AML-193 (cell line): ENCODE data around the gene HAUS8.

Experiments
- DNase-seq, 2 experiments: peaks; one replicate each; lab custom pipeline; 2025; lab: John Stamatoyannopoulos, UW

HAUS8 gene

DNA sequence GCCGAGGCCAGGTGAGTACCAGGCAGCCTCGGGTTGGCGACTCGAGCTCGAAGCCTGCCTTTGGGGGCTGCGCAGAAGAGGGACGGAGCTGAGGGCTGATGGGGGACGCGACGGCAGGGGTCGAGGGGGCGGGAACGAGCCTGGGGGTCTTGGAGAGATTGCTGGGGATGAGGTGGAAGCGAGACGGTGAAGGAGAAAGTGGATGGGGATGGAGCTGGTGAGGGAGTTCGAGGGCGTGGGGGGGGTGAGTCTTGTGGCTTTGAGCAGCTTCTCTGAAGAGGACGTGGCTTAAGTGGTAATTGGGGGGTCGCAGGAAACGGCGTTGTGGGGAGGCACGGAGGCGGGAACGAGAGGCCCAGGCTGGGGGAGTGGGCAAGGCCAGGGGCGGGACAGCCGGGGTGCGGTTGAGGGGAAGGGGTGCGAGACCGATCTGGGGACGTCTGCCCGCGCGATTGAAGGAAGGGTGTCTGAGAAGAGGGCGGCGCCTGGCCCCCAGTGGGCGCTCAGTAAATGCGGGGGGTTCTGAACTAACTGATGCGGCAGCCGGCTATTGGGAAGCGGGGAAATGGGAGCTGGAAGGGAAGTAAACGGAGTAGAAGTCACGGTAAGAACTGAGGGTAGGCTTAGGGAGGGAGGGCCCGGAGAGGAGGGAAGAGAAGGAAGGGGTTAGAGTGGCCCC lies 751 bp upstream of the HAUS8 start:
- DNase-seq = peak; percentile 14 to 24

DNA sequence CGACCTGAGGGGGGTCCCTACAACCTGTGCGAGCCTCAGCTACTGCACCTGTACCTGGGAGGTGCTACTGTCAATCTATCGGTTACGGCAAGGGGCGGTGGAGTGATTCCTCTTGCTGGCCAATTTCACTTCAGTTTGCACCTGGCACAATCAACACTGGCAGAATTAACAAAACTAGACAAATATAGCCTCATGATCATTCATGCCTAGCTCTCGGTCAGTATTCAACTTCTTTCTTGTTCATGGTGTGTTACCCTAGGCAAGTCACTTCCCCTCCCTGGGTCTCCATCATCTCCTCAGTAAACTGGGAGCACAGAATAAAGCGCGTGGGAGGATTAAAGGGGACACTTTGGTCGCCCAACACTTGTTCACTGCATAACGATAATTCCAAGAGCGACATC lies 618 bp downstream of the HAUS8 start:
- DNase-seq = no peak

DNA sequence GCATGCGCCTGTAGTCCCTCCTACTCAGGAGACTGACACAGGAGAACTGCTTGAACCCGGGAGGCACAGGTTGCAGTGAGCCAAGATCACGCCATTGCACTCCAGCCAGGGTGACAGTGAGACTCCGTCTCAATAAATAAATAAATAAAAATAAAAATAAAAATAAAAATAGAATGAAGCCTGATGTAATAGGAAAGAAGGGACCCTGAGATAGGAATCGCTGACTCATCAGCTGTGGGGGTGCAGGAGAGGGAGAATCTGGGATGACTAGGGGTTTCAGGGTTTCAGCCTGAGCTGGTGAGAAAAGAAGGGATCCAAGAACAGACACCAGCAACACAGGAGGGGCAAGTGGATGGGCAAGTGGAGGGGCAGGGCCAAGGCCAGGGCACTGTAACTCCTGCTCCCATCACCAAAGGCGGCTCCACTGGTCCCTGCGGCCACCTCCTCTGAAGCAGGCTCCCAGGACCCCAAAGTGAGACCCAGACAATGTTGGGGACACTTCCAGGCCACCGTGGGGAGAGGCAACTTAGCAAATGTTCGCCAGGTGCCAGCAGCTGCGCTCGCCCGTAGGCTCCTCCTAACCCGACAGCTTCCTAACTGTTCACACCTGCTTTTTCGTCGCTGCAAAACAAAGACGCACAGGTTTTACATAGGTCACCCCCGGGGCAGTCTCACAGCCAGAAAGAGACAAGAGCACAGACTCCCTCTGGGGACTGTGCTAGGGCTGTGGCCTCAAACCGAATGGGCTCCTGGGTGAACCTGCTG lies 1.2 kb downstream of the HAUS8 start:
- no peak for DNase-seq

DNA sequence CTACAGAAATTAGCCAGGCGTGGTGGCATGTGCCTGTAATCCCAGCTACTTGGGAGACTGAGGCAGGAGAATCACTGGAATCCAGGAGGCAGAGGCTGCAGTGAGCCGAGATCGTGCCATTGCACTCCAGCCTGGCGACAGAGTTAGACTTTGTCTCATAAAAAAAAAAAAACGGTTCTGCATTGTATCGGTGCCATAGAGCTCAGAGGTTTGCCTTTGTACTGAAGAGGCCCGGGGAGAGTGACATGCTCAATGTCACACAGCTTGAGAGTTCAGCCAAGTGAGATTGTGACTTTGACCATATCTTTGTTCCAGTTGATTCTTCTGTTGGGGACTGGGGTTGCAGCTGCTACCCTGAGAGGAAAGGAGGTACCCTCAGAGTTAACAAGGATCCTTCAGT lies 4.3 kb downstream of the HAUS8 start:
- no peak for DNase-seq

DNA sequence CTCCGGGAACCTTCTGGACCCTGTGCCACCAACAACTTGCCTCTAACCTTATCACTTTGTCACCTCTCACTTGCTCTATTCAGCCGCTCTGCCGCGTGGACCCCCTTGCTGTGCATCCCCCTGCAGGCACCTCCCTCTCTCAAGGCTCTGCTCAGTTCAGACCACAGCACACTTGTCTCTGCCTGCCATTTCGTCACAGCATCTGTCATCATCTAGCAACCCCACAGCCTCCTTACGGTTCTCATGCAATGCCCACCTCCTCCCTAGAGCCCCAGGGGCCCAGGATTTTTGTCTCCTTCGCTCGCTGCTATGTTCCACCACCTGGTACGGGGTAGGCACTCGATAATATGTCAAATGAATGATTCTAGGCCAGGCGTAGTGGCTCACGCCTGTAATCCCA lies 4.8 kb downstream of the HAUS8 start:
- DNase-seq = no peak

DNA sequence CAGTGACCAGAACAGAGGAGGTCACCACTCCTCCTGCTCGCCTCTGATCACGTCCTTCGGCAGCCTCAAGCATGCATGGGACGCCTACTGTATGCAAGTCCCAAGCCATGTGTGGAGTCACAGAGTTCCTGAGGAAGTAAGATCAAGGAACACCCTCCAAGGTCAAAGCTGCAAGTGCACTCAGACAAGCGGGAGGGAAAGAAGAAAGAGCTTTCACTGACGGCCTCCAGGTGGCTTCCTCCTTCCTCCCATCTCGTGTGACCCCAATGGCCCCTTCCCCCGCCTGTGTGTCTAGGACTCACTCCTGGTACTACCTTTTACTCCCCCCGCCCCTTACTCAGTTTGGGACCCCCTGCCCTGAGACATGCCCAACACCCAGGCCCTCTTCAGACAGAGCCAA lies 6.1 kb downstream of the HAUS8 start:
- DNase-seq = no peak

DNA sequence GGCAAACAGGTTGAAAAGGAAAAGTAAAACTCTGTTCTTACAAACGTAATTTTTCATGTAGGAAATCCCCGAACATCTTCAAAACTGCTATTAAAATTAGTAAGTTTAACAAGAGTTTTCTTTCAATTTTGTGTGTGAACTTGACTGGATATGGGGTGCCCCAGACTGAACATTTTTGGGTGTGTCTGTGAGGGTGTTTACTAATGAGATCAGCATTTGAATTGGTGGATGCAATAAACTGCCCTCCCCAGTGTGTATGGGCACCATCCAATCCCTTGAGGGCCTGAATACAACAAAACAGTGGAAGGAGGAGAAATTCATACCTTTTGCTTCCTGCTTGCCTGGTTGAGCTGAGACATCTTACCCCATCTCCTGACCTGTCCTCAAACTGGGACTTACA lies 11.8 kb downstream of the HAUS8 start:
- DNase-seq = no peak

DNA sequence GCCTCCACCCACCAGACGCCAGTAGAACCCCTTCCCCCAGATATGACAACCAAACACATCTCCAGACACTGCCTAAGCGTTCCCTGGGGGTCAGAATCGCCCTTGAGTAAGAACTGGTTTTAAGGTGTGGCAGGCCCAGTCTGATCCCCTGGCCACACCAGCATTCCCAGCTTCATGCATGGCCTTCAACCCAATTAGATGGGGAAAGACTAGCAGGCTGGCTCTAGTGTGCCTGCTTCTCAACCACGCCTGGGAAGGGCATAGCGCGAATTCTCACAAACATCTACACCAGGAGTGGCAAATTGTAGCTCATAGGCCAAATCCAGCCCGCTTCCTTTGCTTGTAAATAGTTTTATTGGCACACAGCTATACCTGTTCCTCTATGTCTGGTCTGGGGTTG lies 13.6 kb downstream of the HAUS8 start:
- DNase-seq = no peak

DNA sequence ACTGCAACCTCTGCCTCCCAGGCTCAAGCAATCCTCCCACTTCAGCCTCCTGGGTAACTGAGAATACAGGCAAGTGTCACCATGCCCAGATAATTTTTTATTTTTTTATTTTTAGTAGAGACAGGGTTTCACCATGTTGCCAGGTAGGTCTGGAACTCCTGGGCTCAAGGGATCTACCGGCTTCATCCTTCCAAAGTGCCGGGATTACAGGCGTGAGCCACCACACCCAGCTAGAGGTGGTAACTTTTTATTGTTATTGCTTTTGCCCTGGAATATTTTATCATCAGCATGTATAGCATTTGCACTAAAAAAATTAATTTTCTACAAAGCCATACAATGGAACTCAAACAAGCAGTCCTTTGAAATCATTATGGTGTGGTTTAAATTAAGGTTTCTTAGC lies 14.0 kb downstream of the HAUS8 start:
- no peak for DNase-seq

DNA sequence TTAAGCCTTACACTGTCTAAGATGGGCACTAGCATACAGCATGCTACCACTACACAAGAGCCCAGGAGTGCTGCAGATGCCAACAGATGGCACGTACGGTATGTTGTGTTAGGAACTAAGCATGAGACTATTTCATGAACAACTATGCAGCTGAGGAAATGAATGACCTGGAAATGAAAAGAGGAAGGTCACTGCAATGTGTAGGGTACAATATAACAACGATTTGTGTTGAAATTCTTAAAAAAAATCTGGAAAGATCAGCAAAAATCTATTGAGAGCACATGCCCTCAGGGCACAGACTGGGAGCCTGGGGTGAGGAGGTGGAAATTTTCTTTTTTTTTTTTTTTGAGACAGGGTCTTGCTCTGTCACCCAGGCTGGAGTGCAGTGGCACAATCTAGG lies 14.4 kb downstream of the HAUS8 start:
- DNase-seq = peak in 1 of 2 experiments; percentile 42

DNA sequence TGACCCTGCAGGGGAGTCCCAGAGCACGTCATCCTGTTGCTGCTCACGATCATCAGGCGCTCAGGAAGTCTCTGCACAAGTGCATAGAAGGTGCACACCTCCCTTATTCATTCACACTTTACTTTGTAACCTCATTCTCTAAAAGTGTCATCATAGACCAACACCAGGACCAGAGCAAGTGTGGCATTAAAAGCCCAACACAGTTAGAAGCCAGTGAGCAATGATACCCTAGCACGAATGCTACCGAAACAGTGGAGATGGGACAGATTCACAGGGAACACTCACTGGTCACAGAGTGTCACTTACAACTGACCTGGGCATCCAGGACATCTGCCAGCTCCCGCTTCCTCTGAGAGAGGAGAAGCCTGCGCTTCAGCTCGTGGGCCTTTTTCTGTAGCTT lies 17.0 kb downstream of the HAUS8 start:
- no peak for DNase-seq

DNA sequence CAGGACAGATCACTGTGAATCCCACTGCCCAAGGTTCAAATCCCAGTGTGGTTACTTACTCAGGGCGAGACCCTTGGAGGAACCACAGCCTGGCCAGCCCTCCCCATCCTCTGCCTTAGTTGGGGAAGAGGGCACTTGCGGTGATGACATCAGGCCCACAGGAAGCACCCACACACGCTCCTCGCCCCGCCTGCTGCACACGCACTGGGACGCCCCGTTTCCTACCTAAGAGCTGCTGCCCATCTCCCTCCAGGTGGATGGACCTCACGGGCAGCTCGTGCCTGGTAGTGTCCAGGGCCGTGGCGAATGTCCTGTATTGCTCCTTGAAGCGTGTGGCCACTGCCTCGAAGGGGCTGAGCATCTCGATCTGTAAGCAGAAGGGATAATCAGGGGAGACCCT lies 19.6 kb downstream of the HAUS8 start:
- DNase-seq = no peak

DNA sequence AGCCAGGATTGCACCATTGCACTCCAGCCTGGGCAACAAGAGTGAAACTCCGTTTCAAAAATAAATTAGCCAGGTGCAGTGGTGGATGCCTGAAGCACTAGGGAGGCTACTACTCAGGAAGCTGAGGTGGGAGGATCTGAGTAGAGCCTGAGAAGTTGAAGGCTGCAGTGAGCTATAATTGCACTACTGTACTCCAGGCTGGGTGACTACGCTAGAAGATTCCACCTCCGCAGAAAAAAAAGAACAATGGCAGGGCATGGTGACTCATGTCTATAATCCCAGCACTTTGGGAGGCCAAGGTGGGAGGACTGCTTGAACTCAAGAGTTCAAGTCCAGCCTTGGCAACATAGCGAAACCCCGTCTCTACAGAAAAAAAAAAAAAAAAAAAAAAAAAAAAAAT lies 20.5 kb downstream of the HAUS8 start:
- DNase-seq = no peak

DNA sequence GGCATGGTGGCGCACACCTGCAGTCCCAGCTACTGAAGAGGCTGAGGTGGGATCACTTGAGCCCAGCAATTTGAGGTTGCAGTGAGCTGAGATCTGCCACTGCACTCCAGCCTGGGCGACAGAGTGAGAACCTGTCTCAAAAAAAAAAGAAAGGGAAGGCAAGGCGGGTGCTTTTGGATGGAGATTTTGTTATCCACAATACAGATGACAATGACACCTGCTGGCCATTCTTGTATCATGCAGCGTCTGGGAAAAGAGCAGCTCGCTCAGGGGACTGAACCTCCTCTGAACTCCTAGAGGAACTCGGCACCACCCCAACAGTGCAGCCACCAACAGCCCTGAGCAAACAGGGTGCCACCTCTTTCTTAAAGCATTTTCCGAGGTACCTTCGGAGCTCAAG lies 22.8 kb downstream of the HAUS8 start:
- peak; percentile 6 to 25 for DNase-seq

DNA sequence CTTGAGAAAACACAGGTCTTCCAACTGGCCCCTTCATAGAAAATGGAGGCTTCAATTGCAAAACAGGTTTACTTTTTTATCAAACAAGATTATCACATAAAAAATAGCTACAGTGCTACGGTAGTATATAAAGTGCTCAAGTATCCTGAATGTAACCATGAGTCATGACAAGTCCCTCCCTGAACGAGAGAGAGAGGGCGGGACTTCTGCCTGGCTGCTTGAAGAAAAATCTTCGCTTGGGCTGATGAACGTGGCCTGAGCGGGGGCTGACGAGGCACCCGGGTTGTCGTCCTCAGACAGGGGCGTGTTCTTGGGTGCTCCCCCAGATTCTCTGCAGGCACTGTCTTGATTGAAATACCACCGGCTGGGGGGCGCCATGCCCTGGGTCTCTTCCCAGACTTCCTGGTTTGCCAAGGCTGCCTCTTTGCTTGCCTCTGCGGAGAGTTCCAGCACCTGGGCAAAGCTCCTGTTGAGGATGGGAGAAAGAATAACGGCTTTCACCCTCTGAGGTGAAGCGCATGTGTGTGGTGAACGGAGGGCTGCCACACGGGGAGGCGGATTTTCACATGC lies 25.5 kb downstream of the HAUS8 start:
- no peak for DNase-seq

DNA sequence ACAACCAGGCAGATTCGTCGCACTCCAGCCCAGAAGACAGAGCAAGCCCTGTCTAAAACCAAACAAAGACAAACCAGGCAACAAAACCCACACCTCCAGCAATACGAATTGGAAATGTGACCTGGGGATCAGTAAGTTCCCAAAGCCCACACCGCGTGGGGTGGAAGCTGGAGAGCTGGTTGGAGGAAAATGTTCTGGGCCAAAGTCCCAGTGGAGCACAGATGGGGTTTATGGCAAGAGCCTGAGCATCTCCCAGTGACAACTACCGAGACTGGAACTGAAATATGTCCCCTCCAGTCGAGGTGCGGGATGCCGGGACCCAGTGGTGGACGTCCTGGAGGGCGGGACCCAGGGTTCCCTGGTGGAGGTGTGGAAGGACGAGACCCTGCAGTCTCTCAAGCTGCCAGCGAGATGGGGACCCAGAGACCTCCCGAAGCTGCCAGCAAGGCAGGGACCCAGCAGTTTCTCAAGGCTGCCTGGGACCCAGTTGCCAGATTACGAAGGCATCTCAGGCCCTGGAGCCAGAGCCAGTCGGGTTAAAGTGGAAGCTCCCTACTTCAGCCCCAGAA lies 26.3 kb downstream of the HAUS8 start:
- DNase-seq = no peak

DNA sequence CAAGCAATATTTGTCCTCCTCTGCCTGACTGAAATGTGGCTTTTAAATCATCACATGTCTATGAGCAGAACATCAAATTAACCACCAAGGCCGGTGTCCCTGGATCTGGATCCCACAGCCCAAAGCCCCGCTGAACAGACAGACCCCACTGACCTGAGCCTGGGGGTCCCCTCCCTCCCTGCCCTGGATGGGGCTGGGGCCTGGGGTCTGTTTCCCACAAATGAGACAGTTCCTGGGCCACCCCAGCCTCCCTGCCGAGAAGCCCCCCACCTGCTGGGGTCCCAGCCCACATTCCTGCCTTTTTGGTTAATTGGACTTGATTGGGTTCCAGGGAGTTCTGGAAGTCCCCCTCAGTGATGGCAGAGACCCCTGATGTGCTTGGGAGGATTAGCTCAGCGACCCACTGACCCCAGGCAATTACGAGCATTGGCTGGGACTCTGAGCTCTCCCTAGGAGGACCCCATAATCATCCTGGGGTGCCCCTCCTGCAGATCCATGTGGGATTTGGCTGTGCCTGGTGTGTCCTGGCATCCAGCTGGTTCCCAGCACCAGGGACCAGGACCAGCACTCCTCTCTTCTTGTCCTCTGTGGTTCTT lies 29.2 kb downstream of the HAUS8 start:
- no peak for DNase-seq

DNA sequence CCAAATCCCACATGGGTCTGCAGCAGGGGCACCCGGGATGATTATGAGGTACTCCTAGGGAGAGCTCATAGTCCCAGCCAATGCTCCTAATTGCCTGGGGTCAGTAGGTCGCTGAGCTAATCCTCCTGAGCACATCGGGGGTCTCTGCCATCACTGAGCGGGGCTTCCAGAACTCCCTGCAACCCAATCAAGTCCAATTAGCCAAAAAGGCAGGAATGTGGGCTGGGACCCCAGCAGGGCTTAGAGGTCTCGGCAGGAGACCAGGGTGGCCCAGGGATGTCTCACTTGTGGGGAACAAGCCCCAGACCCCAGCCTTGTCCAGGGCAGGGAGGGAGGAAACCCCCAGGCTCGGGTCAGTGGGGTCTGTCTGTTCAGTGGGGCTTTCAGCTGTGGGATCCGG lies 31.5 kb downstream of the HAUS8 start:
- DNase-seq = no peak

DNA sequence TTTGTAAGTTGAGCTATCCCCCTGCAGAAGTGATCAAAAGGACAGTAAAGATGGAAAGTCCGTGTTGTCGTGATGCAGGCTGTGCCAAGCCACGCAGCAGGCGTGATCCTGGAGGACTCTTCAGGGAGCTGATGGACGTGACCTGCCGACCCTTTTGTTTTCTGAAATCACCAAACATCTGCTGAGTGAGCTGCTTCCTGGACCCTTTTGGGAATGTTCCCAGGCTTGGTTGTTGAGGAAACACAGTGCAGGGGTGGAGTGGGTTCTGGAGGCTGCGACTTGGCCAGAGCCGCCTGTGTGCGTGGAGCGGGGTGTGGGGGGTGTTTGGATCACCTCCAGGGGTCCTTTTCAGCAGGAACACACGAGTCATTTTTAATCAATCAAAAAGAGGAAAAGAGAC lies 33.3 kb downstream of the HAUS8 start:
- no peak for DNase-seq

DNA sequence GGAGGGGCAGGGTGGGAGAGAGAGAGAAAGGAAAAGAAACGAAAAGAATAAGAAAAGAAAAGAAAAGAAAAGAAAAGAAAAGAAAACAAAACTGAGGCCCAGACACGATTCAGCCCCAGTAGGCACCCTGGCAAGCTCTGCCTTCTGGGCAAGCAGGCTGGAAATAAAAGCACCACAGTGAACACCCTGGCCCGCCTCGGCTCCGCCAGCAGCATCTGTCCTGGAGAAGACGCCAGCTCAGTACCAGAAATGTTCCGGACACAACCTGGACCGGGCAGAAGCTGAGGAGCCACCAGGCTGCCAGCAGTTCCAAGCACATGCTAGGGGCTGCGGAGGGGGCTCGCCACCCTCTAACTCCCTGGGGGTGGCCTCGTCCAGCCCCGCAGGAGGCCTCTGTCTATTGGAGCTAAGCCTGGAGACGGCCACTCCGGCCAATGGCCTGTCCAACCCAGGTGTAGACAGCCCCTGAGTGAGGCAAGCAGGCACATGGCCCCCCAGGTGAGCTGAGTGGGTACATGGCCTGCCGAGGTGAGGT lies 37.2 kb downstream of the HAUS8 start:
- no peak for DNase-seq

DNA sequence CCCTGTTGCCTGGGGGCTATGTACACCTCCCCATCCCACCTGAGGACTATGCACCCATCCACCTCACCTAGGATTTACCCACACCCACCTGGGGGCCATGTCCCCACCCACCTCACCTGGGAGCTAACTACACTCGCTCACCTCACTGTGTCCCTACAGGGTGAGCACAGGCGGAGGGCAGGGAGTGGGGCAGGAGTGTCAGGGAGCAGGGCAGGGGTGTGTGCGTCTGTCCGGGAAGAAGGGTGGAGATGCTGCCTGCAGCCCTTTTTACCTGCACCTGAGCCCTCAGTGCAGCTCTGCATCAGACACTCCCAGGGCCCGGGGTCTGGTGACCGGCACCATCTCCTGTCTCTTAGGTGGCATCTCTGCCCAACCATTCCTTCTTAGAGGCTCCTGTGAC lies 38.1 kb downstream of the HAUS8 start:
- DNase-seq = no peak

DNA sequence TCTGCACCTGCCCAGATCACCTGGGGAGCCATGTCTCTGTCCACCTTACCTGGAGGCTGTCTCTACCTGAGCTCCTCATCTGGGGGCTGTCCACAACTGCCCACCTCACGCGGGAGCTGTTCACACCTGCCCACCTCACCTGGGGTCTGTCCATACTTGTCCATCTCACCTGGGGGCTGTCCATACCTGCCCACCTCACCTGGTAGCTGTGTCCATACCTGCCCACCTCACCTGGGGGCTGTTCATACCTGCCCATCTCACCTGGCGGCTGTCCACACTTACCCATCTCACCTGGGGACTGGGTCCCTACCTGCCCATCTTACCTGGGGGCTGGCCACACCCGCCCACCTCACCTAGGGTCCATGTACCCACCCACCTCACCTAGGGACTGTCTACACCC lies 38.6 kb downstream of the HAUS8 start:
- no peak for DNase-seq
